ENCODE results near the gene PEX6. TPM values are rescaled to one million over a fixed set of nuclear protein-coding genes. Genes with fewer than 3 reads are reported as not detected.

PEX6 gene
- total and polyA plus RNA-seq, 7 donors = 12.0 to 37.8 (median 24.1) TPM

- Histone ChIP-seq H3K27ac (peak within 1 kb of the TSS; percentile 89), H3K9me3 (no peaks in the 10 kb centered on the region), H3K4me3 (peak within 1 kb of the TSS; percentile 91), H3K36me3 (ENCODE audit: insufficient read depth in 1 of 2, low read depth in 1 of 2) (peaks cover 0 to 1% of the 10 kb centered on the region in 2 donors), H3K27me3 (ENCODE audit: insufficient read depth in 3 of 3, low read length in 2 of 3) (no peaks in the 10 kb centered on the region), H3K4me1 (peaks cover 13% of the 10 kb centered on the region)
- TF ChIP-seq, protein P1, sequence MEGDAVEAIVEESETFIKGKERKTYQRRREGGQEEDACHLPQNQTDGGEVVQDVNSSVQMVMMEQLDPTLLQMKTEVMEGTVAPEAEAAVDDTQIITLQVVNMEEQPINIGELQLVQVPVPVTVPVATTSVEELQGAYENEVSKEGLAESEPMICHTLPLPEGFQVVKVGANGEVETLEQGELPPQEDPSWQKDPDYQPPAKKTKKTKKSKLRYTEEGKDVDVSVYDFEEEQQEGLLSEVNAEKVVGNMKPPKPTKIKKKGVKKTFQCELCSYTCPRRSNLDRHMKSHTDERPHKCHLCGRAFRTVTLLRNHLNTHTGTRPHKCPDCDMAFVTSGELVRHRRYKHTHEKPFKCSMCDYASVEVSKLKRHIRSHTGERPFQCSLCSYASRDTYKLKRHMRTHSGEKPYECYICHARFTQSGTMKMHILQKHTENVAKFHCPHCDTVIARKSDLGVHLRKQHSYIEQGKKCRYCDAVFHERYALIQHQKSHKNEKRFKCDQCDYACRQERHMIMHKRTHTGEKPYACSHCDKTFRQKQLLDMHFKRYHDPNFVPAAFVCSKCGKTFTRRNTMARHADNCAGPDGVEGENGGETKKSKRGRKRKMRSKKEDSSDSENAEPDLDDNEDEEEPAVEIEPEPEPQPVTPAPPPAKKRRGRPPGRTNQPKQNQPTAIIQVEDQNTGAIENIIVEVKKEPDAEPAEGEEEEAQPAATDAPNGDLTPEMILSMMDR (IDR thresholded peaks at IDR 0.05) = no peak
- WGBS, 3 donors = 0 to 1% (median 1%) methylated on average over 54 to 63 of the region's 63 CpGs
- peak; percentile 95 to 98 (median 96) for ATAC-seq
- intact Hi-C loops (cut with DNase I) = no loop called here
- peak; percentile 93 to 97 for DNase-seq
Measured at GRCh38 chr6:42928986-42929820, 49.8 kb downstream of the PEX6 start, which contains the start of gene CNPY3. CNPY3 (plus strand) TSS chr6:42929480; CDS start chr6:42929571, 91 bp downstream.

DNA sequence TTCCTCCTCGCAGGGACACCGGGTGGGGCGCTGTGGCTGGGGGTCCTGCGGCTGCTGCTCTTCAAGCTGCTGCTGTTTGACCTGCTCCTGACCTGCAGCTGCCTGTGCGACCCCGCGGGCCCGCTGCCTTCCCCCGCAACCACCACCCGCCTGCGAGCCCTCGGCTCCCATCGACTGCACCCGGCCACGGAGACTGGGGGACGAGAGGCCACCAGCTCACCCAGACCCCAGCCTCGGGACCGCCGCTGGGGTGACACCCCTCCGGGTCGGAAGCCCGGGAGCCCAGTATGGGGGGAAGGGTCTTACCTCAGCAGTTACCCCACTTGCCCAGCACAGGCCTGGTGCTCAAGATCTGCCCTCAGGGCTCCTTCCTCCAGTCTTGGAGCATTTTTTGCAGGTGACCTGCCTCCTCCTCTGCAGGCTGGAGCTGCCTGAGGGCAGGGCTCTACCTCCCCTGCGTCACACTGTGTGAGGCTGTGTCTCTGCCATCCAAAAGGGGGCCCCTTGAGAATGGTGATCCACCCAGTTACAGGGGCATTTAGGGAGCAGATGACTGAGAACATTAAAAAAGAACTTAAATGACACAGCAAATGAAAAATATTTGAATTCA, 53.6 kb downstream of the PEX6 start:
- no peaks in the 10 kb centered on the region for H3K36me3 ChIP-seq (ENCODE audit: insufficient read depth in 1 of 2, low read depth in 1 of 2)
- TF ChIP-seq, protein P1 (IDR thresholded peaks at IDR 0.05) = no peak
- 41 to 51% (median 44%) methylated on average over 23 of the region's 23 CpGs for WGBS, 3 donors
- intact Hi-C loops (cut with DNase I) = no loop called here
- no peak for ATAC-seq
- peaks cover 8% of the 10 kb centered on the region for H3K4me1 ChIP-seq
- H3K9me3 ChIP-seq = no peaks in the 10 kb centered on the region
- no peaks in the 10 kb centered on the region for H3K27me3 ChIP-seq (ENCODE audit: insufficient read depth in 3 of 3, low read length in 2 of 3)
- no peak overlapping the region for H3K4me3 ChIP-seq
- no peak for DNase-seq
- H3K27ac ChIP-seq = no peak overlapping the region

GRCh38 chr6:42923666-42924065, 55.3 kb downstream of the PEX6 start:
- intact Hi-C loops (cut with DNase I) = no loop called here
- WGBS, 3 donors = 74 to 87% (median 75%) methylated on average over 2 of the region's 2 CpGs
- DNase-seq (no peak), ATAC-seq (no peak)
- H3K4me1 ChIP-seq = peaks cover 2% of the 10 kb centered on the region
- TF ChIP-seq, protein P1 (IDR thresholded peaks at IDR 0.05) = no peak
- H3K36me3 ChIP-seq (ENCODE audit: insufficient read depth in 1 of 2, low read depth in 1 of 2) = no peaks in the 10 kb centered on the region
- no peak overlapping the region for H3K4me3 ChIP-seq
- no peaks in the 10 kb centered on the region for H3K27me3 ChIP-seq (ENCODE audit: insufficient read depth in 3 of 3, low read length in 2 of 3)
- H3K9me3 ChIP-seq = no peaks in the 10 kb centered on the region
- no peak overlapping the region for H3K27ac ChIP-seq

- no peaks in the 10 kb centered on the region for H3K9me3 ChIP-seq
- no peak overlapping the region for H3K4me3 ChIP-seq
- TF ChIP-seq, protein P1 (IDR thresholded peaks at IDR 0.05) = no peak
- DNase-seq (no peak), ATAC-seq (no peak)
- no peaks in the 10 kb centered on the region for H3K36me3 ChIP-seq (ENCODE audit: insufficient read depth in 1 of 2, low read depth in 1 of 2)
- 68 to 77% (median 74%) methylated on average over 6 of the region's 6 CpGs for WGBS, 3 donors
- no peaks in the 10 kb centered on the region for H3K27me3 ChIP-seq (ENCODE audit: insufficient read depth in 3 of 3, low read length in 2 of 3)
- no peak overlapping the region for H3K27ac ChIP-seq
- no peaks in the 10 kb centered on the region for H3K4me1 ChIP-seq
- intact Hi-C loops (cut with DNase I) = no loop called here
Measured at GRCh38 chr6:42921801-42922200, 57.2 kb downstream of the PEX6 start.

All from psoas muscle (tissue), 8 donors.